LHCN-M2 (cell line): Measurements from ENCODE around the gene PDE3A. TPM values are rescaled to one million over a fixed set of nuclear protein-coding genes. Genes with fewer than 3 reads are reported as not detected.
A peak's percentile ranks its signal among the peaks of the same experiment; 100 is the strongest.

Source experiments
- DNase-seq: peaks from one replicate; pipeline ENCODE4 v3.0.0-alpha.2; 2012; ENCODE audit warnings: low read depth
- total RNA-seq: library from RNA; depleted of rRNA; stranded (reverse); fragments of >200 nt; gene quantifications from 2 replicates; pipeline ENCODE4 v1.2.3, GENCODE V29; 2014

PDE3A gene
- total RNA-seq, 1 experiment from 2014 or later, result 0.06 TPM

DNA sequence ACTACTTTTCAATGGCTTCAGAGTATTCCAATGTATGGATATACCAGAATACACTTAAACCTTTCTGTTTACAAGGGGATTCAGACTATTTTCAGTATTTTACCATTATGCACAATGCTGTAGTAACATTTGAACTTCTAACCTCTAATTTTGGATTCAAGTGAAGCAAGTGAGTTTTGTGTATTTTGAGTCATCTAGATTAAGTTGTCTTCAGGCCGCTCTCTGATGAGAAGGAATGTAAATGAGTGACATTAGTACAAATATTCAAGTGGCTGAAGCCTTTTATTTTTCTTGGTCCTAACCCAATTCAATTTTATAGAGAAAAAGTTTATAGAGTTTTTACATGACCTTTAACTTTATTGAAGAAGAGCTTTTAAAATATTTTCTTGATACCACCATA is 125.6 kb downstream of the PDE3A start:
- no peak for DNase-seq

DNA sequence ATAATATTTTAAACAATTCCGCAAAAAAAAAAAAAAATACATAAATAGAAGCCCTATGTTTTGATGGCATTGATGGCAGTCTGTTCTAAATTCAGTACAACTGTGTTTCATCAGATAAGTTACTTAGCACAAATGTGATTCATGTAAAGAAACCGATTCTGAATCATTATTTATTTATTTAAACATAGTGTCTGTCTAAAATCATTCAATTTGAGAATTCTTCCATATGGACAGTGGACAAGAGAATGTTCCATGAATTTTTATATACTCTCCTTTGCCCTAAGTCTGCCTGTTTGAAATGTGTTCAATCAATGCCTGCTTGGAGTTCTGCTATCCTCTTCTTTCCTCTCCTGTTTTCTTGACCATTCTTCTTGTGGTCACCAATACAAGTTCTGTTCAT is 126.5 kb downstream of the PDE3A start:
- no peak for DNase-seq

DNA sequence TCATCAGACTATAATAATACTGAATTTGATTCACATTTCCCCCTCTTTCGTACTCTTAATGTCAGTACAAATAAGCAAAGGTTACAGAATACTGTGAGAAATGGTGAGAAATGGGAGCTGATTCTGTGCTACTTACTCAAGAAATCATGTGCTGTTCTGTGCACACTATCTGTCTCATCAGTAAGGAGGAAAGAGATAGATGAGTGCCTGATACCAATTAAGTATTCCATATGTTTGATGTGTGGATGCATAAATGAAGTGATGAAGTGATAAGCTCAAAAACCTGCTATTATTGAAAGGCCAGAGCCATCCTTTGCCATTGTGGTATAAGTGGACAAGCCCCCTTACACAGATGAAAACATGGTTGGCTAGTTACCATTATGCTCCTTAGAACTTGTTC is 127.7 kb downstream of the PDE3A start:
- no peak for DNase-seq

DNA sequence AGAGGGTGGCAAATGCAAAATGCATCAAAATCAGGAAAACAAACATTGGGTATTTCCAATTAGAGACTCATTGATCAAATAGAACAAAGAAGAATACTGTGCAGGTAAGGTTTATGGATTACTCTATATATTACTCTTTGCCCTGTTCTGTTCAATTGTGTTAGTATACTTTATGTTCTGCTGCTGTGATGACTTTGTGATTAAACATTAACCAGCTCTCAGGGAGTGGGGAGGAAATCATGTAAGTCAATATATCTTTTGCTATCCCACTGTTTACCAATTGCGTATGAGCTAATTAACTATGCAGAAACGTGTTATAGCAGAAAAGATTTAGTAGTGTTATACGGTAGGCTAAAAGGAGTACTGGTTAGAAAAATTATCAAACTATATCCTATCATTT is 129.4 kb downstream of the PDE3A start:
- no peak for DNase-seq

DNA sequence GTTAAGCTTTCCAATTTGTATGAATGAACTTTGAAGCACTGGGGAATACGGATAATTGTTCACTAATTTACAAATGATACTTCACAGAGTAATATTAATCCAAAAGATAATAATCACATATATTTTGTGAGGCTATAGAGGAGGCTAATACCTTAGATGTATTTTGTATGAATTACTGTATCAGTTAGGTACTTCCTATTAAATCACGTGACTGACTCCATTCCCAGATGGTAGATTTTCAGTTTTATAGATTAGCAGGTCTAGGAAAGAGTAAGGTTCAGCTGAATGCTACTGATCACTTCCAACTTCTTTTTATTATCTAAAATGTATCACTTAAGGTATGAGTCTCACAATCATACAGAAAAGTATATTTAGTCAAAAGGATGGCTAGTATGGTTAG is 133.6 kb downstream of the PDE3A start:
- no peak for DNase-seq

DNA sequence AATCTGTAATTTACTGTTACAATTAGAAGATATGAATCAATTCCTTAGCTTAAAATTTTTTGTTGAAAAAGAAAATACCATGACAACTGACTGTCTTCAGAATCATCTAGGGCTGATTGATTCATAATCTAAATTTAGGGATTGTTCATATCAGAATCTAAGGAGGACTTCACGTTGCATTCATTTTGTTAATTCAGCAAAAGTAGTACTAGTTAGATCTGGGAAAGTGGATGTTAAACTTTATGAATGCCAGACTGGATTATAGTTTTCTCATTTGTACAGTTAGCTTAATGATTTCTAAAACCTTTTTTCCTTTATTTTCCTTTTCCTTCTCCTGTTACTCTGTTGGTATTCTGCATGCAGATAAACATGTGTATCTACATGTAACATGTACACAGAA is 135.5 kb downstream of the PDE3A start:
- no peak for DNase-seq

DNA sequence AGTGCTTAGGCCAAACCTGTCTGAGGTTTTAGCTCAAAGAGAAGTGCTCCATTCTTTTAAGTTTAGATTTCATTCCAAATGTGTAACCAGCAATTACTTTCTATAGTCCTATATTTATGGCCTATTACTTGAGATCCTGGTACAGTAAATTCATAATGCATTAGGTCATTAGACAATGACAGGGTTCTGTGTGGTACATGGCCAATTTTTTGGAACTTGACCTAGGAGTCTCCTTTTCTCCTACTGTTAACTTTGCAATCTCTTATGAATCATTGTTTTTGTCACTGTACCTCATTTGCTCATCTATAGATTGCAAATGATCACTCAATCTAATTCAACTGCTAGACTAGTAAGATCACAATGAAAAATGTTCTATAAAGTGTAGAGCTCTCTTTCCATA is 136.7 kb downstream of the PDE3A start:
- DNase-seq, result no peak

DNA sequence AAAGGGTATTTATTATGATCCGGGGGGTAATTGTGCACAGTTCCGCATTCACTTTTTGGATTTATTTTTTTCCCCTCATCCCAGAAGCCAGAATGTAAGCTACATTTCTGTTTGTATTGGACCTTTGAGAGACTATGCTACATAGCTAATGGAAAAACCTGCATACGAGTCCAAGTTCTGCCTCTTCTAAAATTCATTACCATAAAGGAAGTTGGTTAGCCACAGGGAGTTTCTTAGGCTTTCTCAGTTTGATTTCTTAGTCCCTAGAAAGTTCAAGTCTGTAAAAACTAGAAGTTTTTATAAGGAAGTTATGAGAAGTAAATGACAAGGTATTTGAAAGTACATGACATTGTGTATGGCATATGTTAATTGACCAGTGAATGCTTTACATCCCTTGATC is 138.7 kb downstream of the PDE3A start:
- DNase-seq, result no peak

DNA sequence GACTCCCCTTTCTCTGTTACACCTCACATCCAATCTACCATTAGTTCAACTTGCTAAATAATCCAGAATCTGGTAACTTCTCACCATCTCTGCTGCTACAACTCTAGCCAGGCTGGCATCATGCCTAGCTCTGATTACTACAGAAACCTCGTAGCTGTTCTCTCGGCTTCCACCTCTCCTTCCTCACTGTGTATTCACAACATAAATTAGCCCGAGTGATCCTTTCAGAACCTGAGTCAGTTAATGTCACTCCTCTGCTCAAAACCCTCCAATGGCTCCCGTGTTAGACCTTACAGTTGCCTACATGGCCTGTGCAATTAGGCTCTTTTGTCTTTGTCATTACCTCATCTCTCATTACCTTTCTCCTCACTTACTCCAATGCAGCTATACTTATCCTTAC is 139.4 kb downstream of the PDE3A start:
- no peak for DNase-seq

DNA sequence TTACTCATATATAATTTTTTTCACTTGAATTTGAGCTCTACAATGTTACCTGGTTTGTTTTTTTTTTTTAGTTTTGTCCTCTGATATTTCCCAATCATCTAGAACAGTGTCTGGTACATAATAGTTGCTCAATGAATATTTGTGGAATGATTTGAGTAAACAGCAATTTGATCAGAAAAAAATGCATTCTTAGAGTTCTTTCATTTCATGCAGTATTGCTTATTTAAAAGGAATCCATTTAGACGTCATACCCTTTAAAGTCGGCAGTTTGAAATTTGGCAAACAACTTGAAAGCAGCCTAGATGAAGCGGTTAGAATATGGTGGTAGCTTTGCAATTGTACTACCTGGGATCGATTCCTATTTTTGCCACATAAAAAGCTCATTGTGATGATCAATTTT is 140.0 kb downstream of the PDE3A start:
- peak; percentile 11 for DNase-seq

DNA sequence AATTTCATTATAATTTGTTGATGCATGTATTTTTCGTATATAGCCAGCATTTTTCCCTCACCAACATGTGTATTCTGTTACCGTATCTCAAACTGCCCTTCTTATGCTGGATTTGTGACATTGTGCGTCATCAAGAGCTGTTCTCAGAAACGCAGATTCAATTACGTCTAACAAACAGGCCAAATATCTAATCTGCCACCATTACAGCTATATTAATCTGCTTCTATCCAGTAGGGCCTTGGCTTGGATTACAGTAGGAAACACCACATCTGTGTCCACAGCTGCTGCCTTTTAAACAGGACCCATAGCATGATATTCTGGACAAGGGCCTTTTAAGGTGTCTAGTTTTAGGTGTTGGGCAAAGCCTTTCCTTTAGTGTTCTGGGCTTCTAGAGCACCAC is 140.6 kb downstream of the PDE3A start:
- no peak for DNase-seq

DNA sequence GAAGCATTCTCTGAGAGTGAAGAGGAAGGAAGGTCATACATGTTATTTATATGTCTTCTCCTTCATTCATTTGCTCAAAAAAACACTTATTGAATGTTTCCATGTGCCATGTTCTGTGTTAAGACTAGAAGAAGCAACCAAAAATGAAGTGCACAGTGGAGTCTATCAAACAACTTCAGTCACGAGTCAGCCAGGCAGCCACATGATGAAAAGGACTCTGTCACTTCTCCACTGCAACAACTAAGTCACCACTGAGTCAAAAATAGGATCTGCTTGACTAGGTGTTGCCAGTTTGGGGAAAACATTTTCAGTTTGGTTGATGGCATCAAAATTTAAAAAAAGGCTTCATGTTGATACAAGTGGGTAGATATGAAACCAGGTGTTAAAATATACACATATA is 142.5 kb downstream of the PDE3A start:
- no peak for DNase-seq

DNA sequence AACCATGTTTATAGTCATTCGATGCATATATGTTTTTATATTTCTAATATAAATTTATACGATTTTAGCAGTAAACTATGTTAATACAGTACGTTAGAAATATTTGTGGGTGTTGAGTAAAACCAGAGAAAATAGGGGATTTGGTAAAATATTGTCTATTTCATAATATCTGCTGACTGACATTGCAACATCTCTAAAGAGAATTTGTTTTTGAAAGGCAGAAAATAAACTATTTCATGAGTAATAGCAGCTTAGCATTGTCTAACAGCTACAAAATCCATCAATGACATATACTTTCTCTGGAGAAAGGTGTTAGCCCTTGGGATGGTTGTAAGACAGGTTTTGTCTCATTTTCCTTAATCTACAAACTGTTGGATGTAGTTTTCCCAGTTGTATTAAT is 144.9 kb downstream of the PDE3A start:
- no peak for DNase-seq

DNA sequence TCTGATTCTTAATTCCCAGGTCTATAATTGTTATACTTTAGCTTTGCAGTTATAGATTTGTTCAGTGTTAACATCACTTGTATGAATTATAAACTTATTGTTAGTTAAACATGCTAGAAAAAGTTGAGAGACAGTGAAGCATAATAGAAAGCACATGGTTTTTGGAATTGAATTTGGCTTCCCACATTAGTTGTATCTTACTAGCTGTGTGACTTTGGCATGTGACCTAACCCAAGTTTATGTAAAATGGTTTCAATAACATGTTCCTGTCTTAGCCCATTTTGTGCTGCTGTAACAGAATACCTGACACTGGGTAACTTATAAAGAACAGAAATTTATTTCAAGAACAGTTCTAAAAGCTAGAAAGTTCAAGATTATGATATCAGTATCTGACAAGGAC is 146.3 kb downstream of the PDE3A start:
- no peak for DNase-seq

DNA sequence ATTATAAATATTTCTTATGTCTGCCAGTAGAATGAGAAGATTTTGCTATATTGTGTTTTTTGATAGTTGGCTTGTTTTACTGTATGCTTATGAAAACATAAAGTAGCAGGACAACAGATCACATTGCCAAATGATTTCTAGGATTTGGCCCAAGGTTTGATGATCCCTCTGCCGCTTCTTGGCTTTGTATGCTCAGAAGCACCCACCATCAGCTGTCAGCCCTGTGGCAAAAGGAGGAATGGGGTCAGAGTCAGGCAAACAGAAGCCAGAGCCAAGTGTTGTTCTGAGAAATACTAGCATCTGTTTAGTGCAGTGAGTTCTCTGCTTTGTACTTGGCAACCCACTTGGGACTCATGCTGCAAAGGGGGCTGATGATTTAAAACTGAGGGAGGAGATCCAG is 152.2 kb downstream of the PDE3A start:
- peak; percentile 35 for DNase-seq

DNA sequence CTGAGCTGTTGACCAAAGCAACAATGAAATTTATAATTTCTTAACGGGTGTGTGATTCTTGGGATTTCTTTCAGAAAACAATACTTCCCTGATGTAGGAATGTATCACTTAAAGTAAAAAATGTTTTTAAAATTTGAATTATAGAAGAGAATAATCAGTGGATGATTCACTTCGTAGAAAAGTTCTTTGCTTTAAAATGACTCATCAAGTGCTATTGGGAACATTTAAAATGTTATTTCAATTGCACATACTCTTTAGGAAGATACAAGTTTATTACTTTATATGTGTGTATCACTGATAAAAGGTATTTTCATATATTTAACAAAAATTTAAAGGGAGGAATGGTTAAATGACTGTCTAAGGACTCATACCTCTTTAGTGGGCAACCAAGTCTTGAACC is 155.3 kb downstream of the PDE3A start:
- DNase-seq, result peak; percentile 2

DNA sequence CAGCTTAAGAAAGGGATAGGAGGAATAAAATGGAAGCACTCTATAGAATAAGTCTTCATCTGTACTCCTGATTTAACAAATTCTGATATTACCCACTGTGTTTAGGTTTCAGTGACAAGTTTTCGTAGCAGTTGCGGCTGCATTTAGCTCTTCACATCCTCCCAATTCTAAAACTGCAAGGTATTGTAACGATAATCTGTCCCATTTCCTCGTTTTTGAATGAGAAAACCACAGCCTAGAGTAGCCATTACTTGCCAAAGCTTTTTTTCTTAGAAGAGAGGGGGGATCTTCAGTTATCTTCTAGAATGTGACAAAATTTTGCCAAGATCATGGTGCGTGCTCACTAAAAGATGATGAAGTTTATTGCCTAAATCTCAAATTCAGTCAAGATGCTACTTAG is 155.8 kb downstream of the PDE3A start:
- DNase-seq, result no peak

DNA sequence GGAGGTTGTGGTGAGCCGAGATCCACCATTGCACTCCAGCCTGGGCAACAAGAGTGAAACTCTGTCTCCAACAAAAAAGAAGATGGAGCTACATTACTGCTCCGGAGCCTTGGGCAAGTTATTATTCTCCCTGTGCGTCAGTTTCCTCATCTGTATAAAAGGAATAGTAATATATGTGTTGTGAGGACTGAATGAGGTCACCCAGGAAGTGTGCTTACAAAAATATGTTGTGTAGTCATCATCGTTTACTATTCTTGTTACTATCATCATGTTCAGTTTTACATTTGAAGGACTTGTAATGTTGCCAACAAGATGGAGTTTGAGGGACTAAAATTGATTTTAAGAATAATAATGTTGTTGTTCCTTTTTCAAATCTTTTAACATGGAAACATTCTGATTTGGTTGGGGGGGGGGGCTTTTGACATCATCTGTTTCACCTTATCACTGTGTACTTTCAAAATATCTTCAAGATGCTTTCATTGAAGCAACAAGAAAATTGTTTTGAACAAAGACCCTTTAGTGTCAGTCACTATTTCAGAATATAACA is 156.8 kb downstream of the PDE3A start:
- peak; percentile 2 for DNase-seq

DNA sequence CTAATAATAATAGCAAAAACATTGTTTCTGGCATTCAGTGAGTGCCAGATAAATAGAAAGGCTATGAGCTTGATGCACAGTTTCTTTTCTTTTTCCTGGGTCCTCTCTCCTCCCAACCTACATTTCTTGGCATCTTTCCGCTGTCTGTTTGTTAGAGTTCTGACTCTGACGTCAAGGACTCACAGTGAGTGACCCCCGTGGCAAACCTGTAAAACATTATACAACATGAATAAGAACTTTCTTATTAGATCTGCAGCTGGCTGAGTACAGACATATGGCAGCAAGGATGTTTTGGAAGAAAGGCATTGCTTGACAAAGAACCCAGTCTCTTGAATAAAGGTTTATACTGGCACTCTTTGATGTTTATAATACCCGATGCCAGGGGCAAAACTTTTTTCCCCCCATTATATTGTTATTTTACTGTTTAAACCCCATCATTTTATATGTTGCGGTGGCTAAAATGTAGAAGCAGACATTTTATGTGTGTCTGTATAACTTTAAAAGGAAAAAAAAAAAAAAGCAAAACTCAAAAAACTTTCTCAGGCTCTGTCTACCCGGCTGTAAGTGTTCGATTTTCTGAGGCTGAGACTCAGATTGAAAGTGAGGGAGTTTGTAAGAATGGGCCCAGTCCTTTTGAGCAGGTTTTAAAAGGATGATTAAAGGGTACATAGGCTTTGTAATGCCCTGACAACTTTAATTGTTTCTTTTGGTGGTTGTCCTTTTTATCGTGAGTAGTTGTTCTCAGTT is 159.3 kb downstream of the PDE3A start:
- no peak for DNase-seq

DNA sequence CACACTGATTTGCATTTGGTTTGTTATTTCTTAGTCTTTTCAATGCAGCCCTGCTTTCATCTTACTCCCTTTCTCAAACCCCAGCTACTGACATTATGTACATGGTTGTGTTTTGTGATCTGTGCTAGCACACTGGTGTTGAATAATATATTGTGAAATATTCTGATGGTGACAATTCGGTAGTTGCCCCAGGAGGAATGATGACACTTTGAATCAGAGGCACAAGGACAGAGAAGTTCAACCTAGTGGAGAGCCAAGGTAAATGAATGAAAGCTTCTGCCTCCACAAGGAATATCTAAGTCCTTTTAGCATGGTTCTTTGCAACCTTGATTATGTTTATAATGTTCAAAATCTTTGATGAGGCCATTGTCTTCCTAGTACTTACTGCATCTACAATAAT is 159.9 kb downstream of the PDE3A start:
- DNase-seq, result no peak

DNA sequence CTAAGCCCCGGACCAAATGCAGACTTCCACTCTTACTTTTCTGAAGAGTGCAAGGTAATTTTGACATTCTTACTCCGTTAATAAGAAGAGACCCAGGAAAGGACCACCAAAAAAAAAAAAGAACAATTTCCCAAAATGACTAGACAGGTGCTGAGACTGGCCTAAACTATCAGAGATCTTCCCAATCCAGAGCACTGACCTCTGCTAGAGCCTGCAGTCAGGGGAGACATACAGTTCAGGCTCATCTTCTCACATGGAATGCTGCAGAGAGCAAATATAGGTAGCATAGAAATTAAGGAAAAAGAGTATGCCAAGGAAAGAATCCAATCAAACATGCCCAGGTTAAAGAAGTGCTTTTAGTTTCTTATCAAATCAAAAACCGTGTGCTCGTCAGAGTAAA is 177.9 kb downstream of the PDE3A start:
- DNase-seq, result no peak

DNA sequence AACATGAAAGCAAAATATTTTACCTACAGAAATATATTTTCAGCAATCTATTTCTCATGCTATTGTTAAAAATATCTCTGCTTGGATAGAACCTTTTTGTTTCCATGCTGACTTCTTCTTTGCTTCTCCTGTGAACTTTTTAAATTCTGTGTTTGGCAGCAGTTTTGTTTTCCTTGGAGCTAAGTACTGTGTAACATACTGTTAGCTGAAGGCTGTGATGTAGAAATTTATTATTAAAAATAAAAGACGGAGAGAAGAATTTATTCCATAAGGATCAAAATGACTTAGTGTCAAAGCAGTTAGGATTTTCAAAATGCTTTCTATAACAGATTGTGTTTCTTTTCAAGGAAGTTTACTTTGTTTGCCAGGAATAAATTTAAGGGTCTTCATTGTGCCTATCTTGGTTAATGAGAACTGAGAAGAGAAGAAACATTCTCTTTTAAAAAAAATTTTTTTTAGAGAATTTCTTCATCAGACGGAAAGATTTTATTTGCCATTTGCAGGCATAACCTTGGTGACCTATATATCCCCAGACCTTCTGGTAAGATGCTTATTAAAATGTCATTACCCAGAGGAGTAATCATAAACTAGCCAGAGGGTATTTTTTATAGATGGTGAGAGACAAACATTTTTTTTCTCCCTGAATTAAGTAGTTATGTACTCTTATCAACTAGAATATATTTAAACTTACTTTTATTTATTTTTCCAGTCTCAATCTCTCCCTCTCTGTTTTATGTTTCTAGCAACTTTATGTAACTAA is 179.7 kb downstream of the PDE3A start:
- no peak for DNase-seq

DNA sequence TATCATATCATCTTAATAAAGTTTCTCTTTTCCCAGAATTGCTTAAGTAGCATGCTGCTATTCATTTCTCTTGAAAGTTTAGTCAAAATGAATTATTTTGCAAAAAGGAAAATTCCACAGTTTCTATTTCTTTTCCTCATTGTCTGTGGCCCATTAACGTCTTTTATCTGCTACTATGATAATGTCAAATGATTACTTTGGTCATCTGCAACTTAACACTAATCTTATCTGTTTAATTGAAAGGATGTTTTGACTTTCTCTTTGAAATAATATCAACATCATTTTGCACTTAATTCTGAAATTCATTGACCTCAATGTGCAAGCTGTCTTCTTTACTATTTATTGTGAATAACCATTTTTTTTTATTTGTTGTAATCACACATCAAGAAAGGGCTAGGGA is 180.3 kb downstream of the PDE3A start:
- no peak for DNase-seq
